GM19025 (cell line): ENCODE data around the gene JARID2.

Experiments used
- ATAC-seq: cut with Tn5 transposase; IDR thresholded peaks from one replicate; pipeline ENCODE4 v1.9.1; 2021; ENCODE audit warnings: mild to moderate bottlenecking, low read depth, moderate library complexity; ENCODE audit not compliant: unreplicated experiment

JARID2 gene

DNA sequence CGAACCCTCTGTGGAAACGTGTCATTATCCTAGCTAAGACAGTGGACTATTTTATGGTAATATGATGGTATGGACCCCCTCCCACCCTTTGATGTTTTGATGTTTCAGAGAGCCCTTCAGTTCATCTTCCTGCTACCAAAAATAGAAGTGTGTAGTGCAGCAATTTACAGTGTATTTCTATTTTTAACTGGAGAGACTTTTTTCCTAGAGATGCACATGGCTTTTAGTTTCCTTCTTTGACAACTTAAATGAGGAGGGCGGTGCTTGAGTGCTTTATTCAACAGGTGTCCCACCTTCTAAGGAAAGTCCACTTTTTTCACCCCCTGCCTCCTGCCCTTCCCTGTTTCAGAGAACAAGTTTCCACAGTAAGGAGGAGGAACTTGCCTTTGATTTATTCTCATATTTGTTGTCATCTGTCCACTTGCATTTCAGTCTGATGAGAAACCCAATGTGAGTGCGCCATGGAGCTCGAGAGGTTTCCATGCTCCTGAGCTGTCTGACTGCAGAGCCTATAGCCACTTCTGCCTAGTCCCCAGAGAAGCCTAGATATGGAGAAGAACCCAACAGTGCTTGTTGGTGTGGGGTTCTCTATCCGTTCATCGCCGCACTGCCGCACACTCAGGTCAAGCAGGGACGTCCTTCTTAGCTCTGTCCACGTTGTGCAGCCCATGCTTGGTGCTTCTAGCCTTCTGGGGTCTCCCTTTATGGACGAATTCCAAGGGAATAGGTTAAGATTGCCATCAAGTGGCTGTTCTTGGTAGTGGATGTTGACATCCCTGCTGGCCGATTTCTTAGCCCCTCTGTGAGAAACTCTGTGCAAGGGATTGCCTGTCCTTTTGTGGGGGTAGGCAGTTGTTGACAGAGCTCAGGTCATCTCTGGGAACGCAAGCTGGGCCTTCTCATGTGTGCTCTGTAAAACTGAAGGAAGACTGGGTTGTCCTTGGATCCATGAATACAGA is 144.2 kb downstream of the JARID2 start:
- no peak for ATAC-seq

DNA sequence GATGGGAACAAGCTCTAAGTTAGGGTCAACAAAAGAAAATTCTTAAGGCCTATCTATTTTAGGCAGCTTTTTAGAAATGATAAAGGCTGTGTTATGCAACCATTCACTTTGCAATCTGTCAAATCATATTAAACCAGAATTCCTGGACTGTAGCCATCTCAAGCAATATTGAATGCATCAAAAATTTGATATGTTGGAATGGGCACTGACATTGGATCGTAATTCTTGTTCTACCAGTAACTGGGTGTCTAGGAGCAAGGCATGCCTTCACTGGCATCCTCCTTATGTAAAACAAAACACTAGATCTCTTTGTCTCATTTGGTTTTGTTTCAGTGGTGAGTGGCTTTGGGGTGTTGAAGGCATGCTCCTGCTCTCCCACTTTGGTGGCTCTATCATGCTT is 145.6 kb downstream of the JARID2 start:
- ATAC-seq: no peak

DNA sequence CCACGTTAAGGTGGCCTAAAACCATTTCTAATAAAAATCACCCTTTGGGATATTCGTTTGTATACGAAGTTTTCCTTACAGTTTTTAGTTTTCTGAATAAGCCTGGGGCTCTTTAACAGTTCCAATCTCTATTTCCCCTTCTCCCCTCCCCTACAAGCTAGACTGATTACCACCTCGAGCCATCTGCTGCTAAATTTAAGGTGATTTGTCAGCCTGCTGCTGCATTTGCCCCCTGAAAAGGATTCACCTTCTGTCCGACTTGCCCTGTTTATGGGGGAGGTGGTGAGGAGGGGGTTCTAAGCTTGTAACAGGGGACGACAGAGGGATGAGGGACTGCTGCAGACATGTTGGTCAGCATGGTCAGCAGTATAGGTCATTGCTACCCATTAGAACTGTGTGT is 146.3 kb downstream of the JARID2 start:
- ATAC-seq: no peak

DNA sequence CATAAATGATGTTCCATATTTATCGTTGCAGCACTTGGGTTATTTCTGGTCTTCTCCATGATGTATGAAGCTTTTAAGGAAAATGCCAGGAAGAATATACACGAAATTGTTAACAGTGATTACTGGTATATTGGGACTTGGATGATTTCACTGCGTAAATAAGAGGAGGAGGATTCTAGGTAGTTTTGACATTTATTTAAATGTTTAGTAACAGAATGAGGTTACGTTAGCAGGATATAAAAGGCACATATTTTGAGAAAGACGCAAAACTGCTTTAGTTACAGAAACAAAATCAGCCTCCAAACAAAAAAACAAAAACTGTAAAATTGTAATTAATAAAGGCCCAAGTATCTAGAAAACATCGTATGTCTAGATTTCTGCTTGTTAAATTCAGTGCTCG is 147.7 kb downstream of the JARID2 start:
- no peak for ATAC-seq

DNA sequence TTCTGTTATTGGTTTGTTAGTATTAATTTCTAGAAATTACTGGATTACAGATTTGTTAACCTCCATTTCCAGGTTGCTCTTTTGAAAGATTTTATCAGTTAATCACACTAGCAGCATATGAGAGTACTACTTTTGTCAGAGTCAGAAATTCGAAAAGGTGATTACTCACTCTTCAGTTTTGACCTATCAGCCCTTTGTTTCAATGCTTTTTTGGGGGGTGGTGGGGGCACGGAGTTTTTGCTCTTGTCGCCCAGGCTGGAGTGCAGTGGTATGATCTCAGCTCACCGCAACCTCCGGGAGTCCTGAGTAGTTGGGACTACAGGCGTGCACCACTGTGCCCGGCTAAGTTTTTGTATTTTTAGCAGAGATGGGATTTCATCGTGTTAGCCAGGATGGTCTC is 149.2 kb downstream of the JARID2 start:
- no peak for ATAC-seq

DNA sequence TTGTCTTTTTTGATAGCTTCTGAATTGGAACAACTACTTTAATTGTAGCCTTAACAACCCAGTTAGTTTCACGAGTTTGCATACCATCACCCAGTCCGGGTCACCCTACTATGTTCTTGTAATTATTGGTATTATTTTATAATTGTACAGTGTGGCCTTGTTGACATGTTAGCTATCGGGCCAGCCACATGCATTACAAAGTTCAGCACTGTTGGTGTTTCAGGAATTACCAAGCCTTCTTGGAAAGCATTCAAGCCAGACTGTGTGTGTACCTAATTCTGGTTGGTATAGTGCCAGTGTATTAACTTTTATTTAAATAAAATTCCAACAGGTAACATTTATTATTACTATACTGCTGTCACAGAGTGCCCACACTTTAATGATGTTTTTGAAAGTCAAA is 150.9 kb downstream of the JARID2 start:
- no peak for ATAC-seq

DNA sequence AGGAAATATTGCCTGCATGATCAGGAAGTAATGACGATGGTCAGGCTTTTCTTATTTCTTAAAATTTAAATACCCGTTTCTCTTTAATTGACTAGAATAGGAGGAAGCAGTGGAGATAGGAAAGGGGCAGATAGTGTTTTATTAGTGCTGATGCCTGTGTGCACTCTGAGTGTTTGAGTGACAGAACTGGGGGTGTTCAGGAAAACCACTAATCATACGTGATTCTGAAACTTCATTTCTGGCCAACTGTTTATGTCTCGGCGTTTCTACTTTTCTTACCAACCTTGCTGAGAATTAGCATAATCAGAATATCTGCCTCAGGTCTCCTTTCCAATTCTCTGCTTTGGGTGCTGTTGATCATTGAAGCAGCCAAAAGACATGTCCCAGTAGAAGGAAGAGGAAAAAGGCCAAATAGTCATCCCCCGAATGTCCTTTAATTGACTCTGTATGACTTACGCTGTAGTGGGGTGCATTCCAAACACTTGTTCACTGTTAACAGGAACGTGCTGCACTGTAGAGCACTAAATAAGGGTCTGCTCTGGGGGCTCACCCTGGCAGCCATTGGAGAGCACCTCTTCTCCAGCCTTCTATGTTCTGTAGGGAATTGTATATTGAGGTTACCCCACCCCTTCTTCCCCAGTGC is 152.9 kb downstream of the JARID2 start:
- ATAC-seq: no peak

DNA sequence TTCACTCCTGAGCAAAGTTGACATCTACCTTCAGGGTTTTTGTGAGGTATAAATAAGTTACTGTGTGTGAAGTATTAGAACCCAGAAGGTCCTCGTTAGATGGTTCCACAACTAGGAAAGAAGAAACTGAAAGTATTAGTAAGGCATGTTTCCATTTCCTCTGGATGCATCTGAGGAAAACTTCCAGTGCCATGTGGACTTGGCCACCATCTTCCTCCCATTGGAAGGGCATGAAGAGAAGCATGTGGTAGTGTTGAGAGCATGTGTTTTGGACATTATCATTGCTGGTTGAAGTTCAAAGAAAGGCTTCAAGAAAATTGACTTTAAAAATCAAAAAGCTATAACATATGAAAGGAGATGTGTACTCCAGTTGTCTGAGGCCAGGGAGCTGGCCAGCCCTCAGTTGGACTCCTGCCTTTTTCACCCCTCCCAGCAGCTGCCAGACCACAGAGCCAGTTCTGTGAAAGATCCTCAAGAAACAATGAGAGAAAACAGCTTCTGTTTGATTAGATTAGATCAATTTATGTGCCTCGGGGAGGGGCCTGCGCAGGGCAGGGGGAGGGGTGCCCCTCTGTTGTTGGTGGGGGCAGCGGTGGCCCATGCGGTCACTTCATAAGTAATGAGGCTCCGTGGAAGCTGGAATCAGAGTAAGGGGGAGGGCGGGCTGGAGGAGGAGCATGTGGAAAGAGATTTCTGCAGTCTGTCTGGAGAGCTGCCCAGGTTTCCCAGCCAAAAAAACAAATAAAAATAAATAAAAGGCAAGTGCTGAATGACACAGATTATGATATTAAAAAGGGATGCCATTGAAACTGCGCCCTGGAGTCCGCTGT is 154.0 kb downstream of the JARID2 start:
- no peak for ATAC-seq

DNA sequence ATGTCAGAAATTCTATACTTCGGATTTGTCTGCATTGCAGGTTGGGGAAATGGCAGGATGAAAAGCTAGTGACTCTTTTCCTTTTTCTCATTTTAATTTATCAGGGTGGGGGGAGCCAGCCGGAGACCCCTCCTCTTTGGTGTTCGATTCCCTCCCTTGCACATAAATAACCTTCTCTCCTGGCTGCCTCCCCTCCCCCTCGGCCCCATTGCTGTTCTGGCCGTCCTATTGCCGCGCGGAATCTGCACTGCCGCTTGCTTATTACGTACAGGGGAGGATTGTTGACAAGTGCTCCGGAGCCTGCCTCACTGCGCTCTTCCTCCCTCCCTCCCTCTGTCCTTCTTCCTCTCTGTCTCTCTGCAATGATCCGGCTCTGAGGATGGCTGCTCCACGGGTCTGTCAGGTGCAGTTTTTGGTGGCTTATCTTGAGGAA is 154.7 kb downstream of the JARID2 start:
- ATAC-seq: no peak

DNA sequence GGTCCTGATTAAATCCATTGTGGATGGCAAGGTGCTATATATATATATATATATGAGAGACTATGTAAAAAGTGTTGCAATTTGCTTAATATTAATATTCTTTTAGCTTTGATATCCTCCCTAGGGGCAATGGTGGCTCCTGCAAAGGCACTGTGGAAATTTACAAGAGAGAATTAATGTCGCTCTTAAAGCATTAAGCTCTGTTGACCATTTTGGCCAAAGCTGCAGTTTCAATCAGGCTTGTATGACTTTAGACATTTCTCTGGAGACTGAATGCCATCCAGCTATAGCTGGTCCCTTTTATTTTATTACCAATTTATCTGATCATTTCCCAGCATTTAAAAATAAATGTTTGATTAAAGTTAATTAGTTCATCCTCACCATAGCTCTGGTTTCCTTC is 155.3 kb downstream of the JARID2 start:
- no peak for ATAC-seq

DNA sequence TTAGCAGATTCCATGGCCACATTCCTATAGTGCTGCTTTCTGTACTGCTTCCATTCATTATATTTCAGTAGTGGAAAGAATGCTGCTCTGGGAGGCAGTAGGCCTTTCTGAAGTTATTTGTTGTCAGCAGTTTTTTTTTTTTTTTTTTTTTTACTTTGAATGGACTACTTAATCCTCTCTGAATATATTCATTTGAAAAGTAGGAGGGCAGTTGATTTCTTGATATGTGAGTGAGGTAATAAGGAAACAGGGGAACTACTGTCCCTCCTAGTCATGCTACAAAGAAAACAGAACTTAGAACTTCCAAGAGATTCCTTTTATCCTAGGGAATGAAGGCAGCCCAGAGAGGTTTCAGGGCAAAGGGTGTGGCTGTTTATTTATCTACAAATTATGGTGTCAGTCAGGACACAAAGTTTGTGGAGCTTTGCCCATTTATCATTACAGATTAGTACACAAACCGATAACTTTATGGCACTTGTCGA is 155.9 kb downstream of the JARID2 start:
- ATAC-seq: no peak

DNA sequence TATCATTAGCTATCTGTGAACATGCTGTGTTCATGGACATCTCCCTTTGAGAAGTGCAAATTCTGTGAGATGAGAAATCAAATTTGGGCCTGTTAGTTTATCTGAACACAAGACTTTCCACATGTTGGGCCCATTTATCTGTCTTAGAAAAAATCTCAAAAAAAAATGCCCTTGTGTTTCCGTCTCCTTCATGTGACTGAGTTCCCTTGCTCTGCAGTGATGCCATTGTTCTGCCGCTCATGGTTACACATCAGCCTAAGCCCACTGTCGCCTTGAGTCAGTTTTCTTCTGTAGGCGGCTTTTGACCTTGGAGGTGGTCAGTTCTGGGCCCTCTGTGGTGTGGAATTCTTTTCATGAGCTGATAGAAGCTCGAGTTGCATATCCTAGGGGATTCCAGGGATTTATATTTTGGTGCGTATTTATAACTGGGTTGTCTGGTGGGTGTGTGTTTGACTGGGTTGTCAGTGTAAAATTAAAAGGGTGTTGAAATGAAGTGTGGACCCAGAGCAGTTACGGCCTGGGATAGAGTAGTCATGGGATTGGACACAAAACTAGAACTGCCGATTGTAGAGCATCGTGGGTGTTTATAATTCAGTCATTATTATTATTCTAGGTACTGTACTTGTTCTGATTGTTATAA is 156.7 kb downstream of the JARID2 start:
- no peak for ATAC-seq

DNA sequence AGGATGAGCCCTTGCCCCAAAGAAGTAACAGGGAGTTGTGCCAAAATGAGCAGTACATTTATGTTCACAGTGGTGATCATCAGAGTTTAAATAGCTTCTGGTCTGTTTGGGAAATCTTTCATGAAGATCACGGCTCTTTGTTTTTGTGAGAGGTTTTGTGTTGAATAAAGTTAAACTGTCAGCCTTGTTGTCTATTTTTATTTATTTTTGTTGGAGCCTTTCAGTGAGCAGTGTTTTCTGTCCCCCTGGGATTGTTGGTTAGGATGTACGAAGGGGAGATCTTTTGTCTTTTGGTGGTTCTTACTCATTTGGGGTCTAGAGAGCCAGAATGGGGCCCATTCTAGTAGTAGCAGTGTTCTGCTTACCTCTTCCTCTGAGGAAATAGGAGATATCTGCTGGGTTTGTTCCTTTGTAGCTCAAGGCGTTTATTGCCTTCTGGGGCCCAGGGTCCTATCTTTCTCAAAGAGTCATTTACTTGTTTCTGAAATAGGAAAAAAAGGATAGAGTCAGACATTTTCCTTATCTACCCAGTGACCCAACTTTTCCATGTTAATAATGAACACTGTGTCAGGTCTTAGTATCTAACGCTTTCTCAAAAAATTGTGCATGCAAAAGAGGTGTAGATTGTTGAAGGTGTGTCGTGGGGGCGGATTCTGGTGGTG is 157.4 kb downstream of the JARID2 start:
- no peak for ATAC-seq

DNA sequence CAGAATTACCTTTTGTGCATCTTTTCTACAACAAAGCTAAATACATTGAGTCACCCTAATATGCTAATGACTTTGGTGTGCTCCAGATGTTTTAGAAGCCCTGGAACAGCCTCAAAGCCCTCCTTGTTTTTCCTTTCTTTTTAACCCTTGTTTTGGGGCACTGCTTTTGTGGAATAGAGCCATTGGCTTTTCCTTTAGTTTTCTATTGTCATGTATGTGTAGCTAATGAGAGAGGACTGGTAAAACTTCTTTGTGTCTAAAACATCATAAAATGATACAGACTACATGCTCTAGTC is 158.8 kb downstream of the JARID2 start:
- no peak for ATAC-seq

DNA sequence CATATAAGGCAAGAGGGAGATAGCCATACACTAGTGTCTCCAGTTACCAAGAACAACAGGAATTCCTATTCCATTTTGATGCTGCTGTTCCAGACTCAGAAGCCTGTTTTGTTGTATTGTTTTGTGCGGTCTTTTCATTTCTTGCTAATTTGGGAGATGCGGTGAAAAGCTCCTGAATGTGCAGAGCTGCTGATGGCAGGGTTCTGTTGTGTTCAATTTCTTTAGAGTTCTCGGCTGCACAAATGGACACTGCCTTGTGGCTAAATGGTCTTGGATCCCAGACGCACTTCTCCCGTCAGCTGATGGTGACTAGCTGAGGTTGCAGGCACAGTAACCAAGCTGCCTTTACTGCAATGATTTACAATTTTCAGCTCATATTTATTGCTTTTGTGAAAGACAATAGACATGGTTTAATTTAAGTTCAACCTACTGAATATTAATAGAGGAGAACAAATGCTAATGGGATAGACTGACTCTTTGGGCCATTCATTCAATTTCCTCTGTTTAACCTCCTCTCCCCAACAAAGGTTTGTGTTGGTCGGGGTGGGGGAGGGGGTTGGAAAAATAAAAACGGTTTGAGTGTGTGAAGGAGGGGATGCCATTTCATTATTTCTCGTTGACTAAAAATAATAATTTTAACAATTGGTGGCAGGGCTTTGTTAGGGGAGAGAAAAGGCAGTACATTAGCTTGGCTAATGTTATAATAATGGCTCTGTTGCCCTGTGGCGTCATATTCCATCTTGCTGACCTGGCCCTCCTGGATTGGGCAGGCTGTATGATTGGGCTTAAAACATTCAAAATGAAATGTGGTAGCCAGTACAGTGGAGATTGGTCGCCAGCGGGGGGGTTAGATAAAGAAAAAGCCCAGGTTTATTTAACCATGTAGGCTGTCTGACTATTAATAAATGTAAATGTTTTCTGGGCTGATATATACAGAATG is 159.5 kb downstream of the JARID2 start:
- ATAC-seq: no peak

DNA sequence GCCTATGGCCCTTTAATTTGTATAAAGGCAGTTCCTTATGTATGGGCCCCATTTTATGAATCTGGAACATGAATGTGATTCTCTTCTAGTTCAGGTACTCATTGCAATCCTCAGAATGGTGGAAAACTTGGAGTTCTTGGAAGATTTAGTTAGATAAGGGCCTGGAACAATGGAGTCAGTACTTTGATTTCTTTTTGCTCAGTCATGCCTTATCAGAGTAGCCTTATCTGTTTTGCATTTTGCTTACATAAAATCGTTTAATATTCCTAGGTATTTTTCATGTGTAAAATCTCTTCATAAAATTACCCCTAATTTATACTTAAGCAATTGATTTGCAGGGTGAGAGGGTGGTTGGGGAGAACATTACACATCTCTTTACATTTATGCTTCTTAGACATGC is 160.6 kb downstream of the JARID2 start:
- ATAC-seq: no peak

DNA sequence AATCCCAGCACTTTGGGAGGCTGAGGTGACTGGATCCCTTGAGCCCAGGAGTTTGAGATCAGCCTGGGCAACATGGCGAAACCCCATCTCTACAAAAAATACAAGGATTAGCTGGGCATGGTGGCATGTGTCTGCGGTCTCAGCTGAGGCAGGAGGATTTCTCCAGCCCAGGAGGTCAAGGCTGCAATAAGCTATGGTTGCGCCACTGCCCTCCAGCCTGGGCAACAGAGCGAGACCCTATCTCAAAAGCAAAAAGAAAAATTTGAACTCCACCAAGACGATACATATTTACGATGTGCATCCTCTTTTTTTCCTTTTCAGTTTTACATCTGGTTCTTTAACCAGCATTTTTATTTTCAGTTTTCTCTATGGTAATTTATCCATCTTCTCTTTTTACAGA is 162.1 kb downstream of the JARID2 start:
- ATAC-seq: no peak

DNA sequence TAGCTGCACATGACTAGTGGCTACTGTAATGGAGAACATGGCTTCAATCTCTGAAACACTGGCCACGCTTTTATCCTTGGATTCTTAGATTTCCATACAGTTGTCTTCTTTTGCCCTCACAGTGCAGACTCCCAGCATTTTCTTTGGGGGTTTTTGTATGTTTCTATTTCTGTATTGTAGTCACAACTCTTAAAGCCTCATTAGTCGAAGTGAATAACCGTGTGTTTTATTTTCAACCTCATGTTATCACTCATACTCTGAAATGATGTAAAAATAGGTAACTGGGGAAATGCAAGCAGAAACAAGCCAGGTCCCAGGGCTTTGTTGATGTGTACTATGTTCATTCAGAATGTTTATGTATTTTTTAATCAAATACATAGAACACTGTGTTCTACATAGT is 162.9 kb downstream of the JARID2 start:
- no peak for ATAC-seq
